Ovary (tissue), 9 donors: Measurements from ENCODE around the gene ANXA4. TPM values are rescaled to one million over a fixed set of nuclear protein-coding genes. Genes with fewer than 3 reads are reported as not detected.

ENCODE experiments used
- DNase-seq, 5 donors: peaks; one replicate each; pipeline ENCODE4 v3.0.0-alpha.2; 2019 to 2020
- H3K27ac ChIP-seq, 2 donors: fragments of 200-600 bp; one replicate each; pipeline versions ENCODE4 v1.5.1 to v1.8.0; 2019 to 2022
- H3K27me3 ChIP-seq: fragments of 200-600 bp; one replicate; pipeline ENCODE4 v1.8.0; 2022
- H3K36me3 ChIP-seq: fragments of 200-600 bp; sonication (generic); one replicate; pipeline ENCODE4 v1.5.1; 2019
- H3K4me1 ChIP-seq: one replicate; pipeline ENCODE4 v1.8.1; 2013; ENCODE audit warnings: mild to moderate bottlenecking, moderate library complexity; ENCODE audit not compliant: insufficient read depth
- H3K4me3 ChIP-seq: fragments of 200-600 bp; sonication (generic); one replicate; pipeline ENCODE4 v1.5.1; 2017
- H3K9me3 ChIP-seq, 2 donors: fragments of 200-600 bp in 1 of 2; sonication (generic) in 1 of 2; one replicate each; pipeline versions ENCODE4 v1.5.1 to v1.8.1; 2013 to 2019; ENCODE audit warnings: mild to moderate bottlenecking in 1 of 2, moderate library complexity in 1 of 2
- EP300 ChIP-seq: sonication (generic); formaldehyde crosslinking; IDR thresholded peaks from one replicate; pipeline ENCODE4 v1.6.1; 2017; ENCODE audit warnings: antibody characterized with exemption
- POLR2A ChIP-seq: fragments of 450-650 bp; IDR thresholded peaks from one replicate; pipeline ENCODE4 v1.6.1; 2017; ENCODE audit warnings: antibody characterized with exemption, mild to moderate bottlenecking, moderate library complexity
- WGBS, 3 donors: extraction: QIAGEN DNeasy Blood & Tissue Kit in 1 of 3; methylation state at CpG; one replicate each; pipeline versions ENCODE4 v1.1.5 to v1.1.7; 2013 to 2017; 5-methylcytosine and 5-hydroxymethylcytosine counted together
- intact Hi-C, 4 donors: fragments of 100-400 bp; cut with DNase I; formaldehyde crosslinking; loops; one replicate each; pipeline versions ENCODE4 v1.11.0 to v1.15.1; 2022 to 2023
- polyA plus RNA-seq, 2 donors: library from polyadenylated mRNA; stranded (reverse); fragments of 200-250 nt in 1 of 2; fragments of 350-450 nt in 1 of 2; fragmentation: Illumina TruSeq in 1 of 2; extraction: RNeasy Lipid Tissue Mini Kit (QIAGEN cat#74804) in 1 of 2; gene quantifications; one replicate each; pipeline ENCODE4 v1.2.3, GENCODE V29; 2013 to 2014
- total RNA-seq, 7 donors: library from RNA; depleted of rRNA in 2 of 7; stranded (reverse); fragments of >200 nt in 2 of 7; fragmentation: NEBNext Ultra II Directional in 3 of 7; extraction: Animal tissue kit (Norgen Biotek cat#: 25700) in 3 of 7; gene quantifications; one replicate each; pipeline versions ENCODE4 v1.1.0 to v1.2.4, GENCODE V29; 2016 to 2023
- TF ChIP-seq, protein P1 (sequence below), 3 donors: fragments of 450-650 bp in 2 of 3; fragments of 200-600 bp in 1 of 3; IDR thresholded peaks; one replicate each; pipeline versions ENCODE4 v1.5.1 to v1.8.0; 2016 to 2022; ENCODE audit warnings: antibody characterized with exemption in 3 of 3, mild to moderate bottlenecking in 1 of 3
- donor health status: DM: no; HTN: no; CAD: no; lungs with moderate emphysema.
- donor health status: DM: no; HTN: no; CAD: no.
- donor health status: Bipolar disorder and iron deficiency.
- donor health status: DM: yes; HTN: yes; CAD: no.
- donor health status: DM: no; HTN: no; CAD: no.
- donor health status: DM: yes; HTN: yes; CAD: no.

ANXA4 gene
- total and polyA plus RNA-seq, 9 donors, result 25.4 to 89.7 (median 73.3) TPM

- H3K4me1 ChIP-seq, result no peaks in the 10 kb centered on the region
- TF ChIP-seq, protein P1, sequence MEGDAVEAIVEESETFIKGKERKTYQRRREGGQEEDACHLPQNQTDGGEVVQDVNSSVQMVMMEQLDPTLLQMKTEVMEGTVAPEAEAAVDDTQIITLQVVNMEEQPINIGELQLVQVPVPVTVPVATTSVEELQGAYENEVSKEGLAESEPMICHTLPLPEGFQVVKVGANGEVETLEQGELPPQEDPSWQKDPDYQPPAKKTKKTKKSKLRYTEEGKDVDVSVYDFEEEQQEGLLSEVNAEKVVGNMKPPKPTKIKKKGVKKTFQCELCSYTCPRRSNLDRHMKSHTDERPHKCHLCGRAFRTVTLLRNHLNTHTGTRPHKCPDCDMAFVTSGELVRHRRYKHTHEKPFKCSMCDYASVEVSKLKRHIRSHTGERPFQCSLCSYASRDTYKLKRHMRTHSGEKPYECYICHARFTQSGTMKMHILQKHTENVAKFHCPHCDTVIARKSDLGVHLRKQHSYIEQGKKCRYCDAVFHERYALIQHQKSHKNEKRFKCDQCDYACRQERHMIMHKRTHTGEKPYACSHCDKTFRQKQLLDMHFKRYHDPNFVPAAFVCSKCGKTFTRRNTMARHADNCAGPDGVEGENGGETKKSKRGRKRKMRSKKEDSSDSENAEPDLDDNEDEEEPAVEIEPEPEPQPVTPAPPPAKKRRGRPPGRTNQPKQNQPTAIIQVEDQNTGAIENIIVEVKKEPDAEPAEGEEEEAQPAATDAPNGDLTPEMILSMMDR (IDR thresholded peaks at IDR 0.05), result no peak
- TF ChIP-seq EP300 (no peak), POLR2A (no peak)
- 81 to 89% (median 86%) methylated on average over 3 of the region's 3 CpGs for WGBS, 3 donors
- no peaks in the 10 kb centered on the region for H3K9me3 ChIP-seq
- no peak overlapping the region for H3K27ac ChIP-seq
- DNase-seq, result no peak
- no peaks in the 10 kb centered on the region for H3K36me3 ChIP-seq
- H3K4me3 ChIP-seq, result no peak overlapping the region
- H3K27me3 ChIP-seq, result no peaks in the 10 kb centered on the region
- intact Hi-C loops, result no loop called here
Observed at GRCh38 chr2:69703189-69703588, 38.7 kb upstream of the ANXA4 start.

- DNase-seq, result no peak
- no peak for TF ChIP-seq EP300
- TF ChIP-seq, protein P1 (IDR thresholded peaks at IDR 0.05), result no peak
- TF ChIP-seq POLR2A, result no peak
- no peak overlapping the region for H3K27ac ChIP-seq
- no peaks in the 10 kb centered on the region for H3K27me3 ChIP-seq
- H3K4me1 ChIP-seq, result no peaks in the 10 kb centered on the region
- H3K4me3 ChIP-seq, result no peak overlapping the region
- intact Hi-C loops, result no loop called here
- no peaks in the 10 kb centered on the region for H3K9me3 ChIP-seq
- 76 to 85% (median 83%) methylated on average over 5 of the region's 5 CpGs for WGBS, 3 donors
- no peaks in the 10 kb centered on the region for H3K36me3 ChIP-seq
Observed at GRCh38 chr2:69704446-69704845, 37.5 kb upstream of the ANXA4 start.

GRCh38 chr2:69709290-69709689 lies 32.6 kb upstream of the ANXA4 start:
- Histone ChIP-seq H3K36me3 (no peaks in the 10 kb centered on the region), H3K4me3 (no peak overlapping the region), H3K9me3 (no peaks in the 10 kb centered on the region), H3K27ac (no peak overlapping the region), H3K27me3 (no peaks in the 10 kb centered on the region), H3K4me1 (no peaks in the 10 kb centered on the region)
- no peak for DNase-seq
- 78 to 85% (median 80%) methylated on average over 5 of the region's 5 CpGs for WGBS, 3 donors
- intact Hi-C loops, result no loop called here
- no peak for TF ChIP-seq EP300
- TF ChIP-seq, protein P1 (IDR thresholded peaks at IDR 0.05), result no peak
- no peak for TF ChIP-seq POLR2A

- Histone ChIP-seq H3K9me3 (no peaks in the 10 kb centered on the region), H3K4me3 (no peak overlapping the region), H3K36me3 (no peaks in the 10 kb centered on the region), H3K27ac (no peak overlapping the region), H3K27me3 (no peaks in the 10 kb centered on the region), H3K4me1 (no peaks in the 10 kb centered on the region)
- intact Hi-C loops, result loop anchor here in 1 of 4 donors (10.0 kb wide), 1 partner anchor 147 kb away; no protein-coding TSS in a partner anchor
- no peak for DNase-seq
- TF ChIP-seq EP300 (no peak), POLR2A (no peak)
- TF ChIP-seq, protein P1 (IDR thresholded peaks at IDR 0.05), result no peak
- 84 to 92% (median 91%) methylated on average over 3 of the region's 3 CpGs for WGBS, 3 donors
Observed at GRCh38 chr2:69711971-69712370, 30.0 kb upstream of the ANXA4 start.
